Esophagus mucosa (tissue), 1 donor: ENCODE measurements around the gene RAVER1. TPM values are rescaled to one million over a fixed set of nuclear protein-coding genes. Genes with fewer than 3 reads are reported as not detected.

Source experiments
- ATAC-seq: fragments of 200-7000 bp; cut with Tn5 transposase; one replicate; pipeline ENCODE4 v1.9.1; 2020
- total RNA-seq: library from RNA; stranded (reverse); gene quantifications from one replicate; pipeline ENCODE4 v1.2.4, GENCODE V29; 2023
- donor health status: DM: yes; HTN: yes; CAD: no.

RAVER1 gene
- total RNA-seq, 1 donor from 2014 or later = 19.6 TPM

DNA sequence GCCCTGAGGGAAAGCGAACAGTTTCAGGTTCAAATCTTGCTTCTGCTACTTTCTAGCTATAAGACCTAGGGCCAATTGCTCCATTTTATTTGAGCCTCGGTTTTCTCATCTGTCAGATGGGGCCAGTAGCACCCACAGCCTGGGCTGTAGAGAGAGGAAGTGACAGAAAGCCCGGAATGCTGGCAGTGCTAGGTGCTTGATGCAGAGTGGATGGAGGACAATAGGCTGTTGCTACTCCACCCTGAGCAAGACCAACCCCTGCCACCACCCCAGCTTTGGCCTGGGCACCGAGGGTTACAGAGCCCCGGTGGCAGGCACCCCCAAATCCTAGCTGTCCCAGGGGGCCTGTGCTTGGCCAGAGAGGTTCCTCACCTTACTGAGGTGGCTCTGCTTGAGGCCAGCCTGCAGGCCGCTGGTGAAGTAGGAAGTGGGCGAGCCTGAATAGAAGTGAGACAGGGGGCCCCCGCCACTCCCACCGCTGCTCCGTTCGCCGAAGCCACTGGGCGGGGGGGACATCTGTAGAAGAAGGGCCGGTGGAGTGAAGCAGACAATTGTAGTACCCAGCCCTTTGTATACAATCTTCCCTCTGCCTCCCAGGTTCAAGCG lies 15.4 kb downstream of the RAVER1 start:
- ATAC-seq = no peak

DNA sequence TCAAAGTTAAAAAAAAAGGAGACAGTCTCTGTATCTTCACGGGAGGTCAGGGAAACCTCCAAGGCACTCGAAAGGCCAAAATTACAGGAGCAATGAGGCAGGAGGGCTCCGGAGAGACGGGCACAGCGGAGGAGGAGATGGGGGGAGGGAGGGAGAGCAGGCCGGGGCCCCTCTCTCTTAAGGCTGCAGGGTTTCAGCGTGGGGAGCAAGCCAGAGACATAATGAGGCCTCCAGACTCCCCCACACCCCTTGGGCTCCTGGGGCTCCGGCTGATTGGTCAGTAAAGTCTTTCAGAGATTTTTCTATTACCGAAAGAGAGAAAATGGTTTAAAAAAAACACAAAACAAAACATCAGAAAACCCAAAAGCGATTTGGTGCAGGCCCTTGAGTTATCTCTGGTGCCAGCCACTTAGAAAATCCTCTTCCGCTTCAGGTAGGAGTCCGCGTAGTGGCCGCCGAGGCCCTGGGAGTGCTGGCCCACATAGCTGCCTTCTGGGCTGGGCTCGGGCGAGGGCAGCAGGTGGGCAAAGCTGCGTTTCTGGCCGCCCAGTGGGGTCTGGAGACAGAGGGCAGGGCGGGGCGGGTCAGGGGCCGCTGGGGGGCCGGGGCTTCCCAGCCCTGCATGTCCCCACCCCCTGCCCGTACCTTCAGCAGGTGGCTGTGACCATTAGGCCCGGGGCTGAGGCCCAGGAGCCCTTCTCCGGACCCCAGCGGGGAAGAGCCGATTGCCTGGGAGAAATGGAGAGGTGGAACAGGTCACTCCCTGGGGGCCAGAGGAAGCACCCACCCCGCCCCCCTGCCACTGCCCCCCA lies 16.1 kb downstream of the RAVER1 start:
- ATAC-seq = no peak

DNA sequence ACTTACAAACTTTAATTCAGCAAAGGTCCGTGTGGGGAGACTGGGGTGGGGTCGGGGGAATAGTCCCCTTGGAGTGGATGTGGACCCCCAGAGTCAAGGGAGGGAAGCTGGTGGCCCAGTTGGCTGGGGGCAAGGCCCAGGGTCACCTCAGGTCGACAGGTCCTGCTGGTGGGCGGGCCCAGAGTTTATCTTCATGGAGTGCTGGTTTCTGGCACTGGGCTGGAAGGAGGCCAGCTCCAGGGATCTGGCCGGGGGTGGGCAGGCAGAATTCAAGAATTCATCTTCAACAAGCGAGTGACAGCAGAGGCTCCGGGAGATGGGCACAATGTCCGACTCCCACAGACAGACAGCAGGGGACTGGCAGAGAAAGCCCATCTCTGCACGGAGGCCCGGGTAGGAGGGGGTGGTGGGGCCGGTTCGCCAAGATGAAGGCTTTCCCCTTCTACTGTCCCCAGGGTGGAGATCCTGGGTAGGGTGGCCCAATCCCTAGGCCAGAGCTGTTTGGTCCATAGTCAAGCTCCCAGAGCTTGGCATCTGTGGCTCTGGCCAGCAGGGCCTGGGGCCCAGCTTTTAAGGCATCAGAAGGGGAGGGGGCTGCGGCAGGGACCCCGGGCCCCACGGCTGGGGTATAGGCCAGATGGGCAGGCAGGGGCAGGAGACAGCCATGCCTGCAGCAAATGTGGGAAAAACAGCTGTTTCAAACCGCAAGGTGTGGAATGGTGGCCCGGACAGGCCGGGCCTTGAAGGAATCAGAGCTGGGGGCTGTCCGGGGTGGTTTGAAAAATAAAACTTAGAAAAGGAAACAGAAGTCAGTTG lies 16.9 kb downstream of the RAVER1 start:
- ATAC-seq = no peak

DNA sequence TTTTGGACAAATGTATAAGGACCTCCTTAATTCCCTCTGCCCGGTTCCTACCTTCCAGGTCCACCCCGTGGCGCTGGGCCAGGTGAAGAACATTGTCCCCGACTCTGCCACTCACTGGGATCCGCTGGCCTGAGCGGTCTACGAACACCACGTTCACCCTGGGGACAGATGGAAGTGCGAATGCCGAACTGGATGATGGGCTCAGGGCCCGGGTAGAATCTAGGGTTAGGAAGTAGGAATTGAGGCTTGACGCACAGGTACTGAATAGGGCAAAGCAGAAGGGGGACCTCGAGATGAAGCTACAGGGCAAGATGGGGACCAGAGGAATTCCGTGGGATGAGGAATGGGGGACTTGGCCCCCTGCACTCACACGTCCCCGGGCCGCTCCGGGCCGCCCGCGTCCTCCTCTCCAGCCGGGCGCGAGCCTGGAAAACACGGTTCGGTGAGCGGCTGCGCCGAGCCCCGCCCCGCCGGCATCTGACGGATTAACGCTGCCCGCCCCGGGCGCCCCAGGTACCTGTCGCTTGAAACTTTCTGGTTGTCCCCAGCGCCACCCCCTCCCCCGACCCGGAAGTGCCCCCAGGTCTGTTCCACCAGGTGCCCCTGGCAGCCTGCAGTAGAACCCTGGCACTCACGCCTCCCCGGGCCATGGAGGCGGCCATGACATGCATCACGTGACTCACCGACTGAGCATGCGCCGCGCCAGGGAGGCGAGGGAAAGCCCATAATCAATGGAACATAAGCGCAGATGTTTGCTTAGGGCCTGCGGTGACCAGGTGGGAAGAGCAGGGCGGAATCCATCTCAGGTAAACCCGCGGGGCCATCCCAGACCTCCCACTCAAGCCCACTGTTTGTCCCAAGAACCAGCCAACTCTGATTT lies 17.8 kb downstream of the RAVER1 start, which contains the start of gene FDX2:
TSS of gene FDX2 (minus strand) at position 681 of the 880 bp plus-strand sequence. CDS start at position 662, 19 bp downstream.
- ATAC-seq = peak; percentile 82

DNA sequence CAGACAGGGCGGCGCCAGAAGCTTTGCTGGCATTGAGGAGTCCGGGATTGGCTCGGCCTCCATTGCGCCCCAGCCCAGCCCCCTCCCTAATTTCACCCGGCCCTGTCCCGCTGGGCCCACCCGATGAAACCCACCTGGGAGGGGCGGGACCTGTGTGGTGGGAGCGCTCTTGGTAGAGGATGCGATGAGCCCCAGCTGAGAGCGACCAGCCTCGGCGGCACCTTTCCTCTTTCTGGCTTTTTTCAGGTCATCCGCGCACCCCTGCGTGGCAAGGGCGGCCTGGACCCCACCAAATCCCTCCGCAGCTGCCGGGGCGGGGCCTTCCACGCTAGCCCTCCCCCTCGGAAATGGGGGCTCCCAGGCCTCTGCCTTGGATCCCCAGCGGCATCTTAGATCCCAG lies 23.9 kb downstream of the RAVER1 start, which contains the start of gene ZGLP1:
TSS of gene ZGLP1 (minus strand) at position 393 of the 400 bp plus-strand sequence.
- no peak for ATAC-seq

DNA sequence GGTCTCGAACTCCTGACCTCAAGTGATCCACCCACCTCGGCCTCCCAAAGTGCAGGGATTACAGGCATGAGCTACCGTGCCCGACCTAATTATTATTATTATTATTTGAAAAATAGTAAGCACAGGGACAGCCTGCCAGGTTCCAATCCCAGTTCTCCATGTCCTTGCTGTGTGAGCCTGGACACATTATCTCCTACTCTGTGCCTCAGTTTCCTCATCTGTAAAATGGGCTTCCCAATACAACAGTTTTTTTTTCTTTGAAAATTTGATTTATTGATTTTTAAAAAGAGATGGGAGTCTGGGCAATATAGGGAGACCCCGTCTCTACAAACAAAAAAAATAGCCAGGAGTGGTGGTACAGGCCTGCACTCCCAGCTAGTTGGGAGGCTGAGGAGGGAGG lies 27.0 kb downstream of the RAVER1 start:
- no peak for ATAC-seq

DNA sequence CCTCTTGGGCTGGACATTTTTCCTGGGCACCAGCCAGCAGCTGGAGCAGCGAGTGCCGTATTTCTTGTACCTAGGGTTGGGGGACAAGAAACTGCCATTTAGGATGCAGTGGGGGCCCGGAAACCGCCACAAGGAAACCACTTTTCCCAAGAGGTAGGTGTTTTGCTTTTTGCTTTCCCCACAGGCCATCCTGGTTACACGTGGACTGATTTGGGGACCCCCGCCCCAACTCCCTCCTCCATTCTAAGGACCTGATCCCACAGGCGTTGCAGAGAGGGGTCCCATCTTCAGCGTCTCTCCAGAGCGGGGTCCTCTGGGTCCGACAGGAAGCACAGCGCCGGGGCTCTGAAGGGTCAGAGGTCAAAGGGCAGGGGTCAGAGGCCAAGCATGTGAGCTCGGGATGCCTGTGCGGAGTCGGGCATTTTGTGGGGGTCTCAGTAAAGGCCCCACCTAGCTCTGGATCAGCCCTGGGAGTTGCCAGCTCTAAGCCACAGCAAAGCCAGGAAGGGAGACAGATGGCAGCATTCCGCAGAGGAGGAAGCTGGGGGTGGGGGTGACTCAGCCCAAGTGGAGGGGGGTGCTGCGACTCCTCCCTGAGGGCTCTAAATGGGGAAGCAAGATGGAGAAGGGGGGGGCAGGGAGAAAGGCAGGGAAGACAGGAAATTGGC lies 28.1 kb downstream of the RAVER1 start:
- no peak for ATAC-seq

DNA sequence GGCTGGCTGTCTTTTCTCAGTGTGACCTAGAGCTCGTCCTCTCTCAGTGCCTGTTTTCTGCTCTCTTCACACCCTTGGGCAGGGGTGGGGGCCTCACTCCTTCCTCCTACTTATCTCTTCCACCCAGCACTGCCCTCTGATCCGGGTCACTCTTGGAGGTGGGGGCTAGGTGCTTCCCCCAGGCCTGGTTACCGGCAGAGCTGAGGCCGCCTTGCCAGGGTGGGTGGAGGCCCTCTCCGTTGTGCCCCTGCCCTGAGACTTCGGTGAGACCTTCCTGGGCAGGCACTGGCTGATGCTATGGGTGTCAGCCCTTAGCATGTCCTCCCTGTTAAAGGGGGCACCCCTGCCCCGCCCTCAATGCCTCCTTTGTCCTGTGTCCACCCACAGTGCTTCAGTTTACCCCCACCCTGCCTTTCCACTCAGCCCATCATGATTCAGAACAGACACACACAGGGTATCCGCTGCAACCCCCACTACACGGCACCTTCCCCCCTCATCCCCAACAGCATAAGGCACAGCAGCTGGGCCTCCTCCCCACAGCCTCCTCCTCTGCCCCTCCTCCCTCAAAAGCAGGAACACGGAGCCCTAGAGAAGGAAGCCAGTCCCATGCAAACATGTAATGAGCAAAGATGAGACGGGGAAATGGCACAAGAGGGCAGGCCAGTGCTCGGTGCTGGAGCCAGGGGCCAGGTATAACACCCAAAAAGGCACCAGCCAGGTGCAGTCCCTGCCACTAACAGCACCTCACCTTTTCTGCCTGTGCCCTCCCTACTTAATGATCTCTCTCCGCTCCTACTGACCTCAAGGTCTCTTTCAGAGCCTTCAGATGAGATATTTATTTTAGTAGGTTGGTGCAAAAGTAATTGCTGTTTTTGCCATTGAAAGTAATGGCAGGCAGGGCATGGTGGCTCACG lies 33.5 kb downstream of the RAVER1 start:
- ATAC-seq = peak; percentile 24

DNA sequence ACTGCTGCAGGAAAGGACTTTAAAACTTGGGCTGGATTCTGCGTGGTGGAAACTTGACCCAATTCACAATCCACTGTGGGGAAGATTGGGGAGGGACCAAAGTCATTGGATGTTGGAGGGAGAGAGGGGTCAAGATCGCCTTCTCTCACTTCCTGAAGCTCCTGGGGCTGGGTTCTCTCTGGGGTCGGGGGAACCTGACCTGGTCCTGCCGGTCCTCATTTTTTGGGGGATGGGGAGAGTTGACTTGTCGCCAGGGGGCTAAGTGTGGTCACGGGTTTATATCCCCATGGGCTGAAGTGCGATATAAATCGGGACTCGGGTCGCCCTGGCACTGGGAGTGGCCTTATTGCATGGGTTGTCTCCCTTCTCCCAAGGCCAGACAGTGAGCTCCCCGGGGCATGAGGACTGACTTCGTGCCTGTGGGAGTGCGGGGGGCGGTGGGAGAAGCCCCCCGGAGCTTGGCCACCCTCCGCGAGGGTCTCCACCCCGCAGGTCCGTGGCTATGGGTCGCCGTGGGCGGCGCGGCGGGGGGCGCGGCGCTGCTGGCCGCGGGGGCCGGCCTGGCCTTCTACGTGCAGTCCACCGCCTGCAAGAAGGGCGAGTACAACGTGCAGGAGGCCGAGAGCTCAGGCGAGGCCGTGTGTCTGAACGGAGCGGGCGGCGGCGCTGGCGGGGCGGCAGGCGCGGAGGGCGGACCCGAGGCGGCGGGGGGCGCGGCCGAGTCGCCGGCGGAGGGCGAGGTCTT lies 37.3 kb downstream of the RAVER1 start:
- no peak for ATAC-seq

DNA sequence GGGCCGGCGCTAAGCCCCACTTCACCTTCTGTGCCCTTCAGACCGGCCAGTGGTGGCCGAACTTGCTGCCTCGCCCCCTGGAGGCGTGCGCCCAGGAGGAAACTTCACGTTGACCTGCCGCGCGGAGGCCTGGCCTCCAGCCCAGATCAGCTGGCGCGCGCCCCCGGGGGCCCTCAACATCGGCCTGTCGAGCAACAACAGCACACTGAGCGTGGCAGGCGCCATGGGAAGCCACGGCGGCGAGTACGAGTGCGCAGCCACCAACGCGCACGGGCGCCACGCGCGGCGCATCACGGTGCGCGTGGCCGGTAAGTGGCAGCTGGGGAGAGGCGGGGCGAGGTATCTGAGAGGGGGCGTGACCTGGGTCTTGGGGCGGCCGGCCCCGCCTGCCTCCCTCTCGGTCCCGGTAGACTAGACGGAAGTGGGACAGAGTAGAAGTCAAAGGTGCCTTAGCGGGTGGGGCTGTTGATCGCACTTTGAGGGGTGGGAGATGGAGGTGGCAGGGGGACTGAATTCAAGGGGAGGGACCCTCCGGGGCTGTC lies 38.0 kb downstream of the RAVER1 start:
- ATAC-seq = peak; percentile 45

DNA sequence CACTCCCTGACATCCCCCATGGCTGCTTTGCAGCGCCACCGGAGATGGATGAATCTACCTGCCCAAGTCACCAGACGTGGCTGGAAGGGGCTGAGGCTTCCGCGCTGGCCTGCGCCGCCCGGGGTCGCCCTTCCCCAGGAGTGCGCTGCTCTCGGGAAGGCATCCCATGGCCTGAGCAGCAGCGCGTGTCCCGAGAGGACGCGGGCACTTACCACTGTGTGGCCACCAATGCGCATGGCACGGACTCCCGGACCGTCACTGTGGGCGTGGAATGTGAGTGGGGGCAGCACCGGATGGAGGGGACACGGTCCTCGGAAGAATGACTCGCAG lies 39.0 kb downstream of the RAVER1 start:
- ATAC-seq = no peak

DNA sequence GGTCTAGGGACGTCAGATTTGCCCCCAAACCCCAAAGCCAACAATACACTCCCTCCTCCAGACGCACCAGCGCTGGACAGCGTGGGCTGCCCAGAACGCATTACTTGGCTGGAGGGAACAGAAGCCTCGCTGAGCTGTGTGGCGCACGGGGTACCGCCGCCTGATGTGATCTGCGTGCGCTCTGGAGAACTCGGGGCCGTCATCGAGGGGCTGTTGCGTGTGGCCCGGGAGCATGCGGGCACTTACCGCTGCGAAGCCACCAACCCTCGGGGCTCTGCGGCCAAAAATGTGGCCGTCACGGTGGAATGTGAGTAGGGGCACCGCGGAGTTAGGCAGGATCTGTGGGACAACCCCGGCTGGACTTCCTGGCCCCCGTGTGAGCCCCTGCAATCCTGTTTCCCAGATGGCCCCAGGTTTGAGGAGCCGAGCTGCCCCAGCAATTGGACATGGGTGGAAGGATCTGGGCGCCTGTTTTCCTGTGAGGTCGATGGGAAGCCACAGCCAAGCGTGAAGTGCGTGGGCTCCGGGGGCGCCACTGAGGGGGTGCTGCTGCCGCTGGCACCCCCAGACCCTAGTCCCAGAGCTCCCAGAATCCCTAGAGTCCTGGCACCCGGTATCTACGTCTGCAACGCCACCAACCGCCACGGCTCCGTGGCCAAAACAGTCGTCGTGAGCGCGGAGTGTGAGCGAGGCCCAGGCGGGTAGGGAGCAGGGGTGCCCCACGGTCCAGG lies 39.5 kb downstream of the RAVER1 start:
- no peak for ATAC-seq

DNA sequence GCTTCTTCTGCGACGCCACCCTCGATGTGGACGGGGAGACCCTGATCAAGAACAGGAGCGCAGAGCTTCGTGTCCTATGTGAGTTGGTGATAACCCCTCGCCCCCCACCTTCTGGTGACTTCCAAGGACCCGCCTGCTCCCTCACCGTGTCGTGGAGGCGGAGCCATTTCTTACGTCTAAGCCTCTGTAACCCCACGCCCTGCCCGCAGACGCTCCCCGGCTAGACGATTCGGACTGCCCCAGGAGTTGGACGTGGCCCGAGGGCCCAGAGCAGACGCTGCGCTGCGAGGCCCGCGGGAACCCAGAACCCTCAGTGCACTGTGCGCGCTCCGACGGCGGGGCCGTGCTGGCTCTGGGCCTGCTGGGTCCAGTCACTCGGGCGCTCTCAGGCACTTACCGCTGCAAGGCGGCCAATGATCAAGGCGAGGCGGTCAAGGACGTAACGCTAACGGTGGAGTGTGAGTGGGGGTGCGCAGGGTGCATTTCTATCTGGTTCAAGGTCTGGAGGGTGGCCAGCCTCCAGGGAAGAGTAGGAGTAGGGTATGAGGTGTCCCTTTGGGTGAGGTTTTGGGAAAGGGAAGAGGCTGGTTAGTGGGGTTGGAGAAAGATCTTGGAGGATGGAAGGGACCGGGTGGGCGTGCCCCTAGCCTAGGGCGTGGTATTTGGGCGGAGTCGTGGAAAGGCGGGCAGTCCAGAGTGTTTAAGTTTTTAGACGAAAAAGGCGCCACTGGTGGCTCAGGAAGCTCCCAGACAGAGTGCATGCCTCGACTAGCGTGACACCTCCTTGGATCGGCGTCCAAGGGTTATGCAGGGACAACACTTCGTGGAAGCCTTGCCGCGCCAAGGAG lies 40.3 kb downstream of the RAVER1 start:
- no peak for ATAC-seq

DNA sequence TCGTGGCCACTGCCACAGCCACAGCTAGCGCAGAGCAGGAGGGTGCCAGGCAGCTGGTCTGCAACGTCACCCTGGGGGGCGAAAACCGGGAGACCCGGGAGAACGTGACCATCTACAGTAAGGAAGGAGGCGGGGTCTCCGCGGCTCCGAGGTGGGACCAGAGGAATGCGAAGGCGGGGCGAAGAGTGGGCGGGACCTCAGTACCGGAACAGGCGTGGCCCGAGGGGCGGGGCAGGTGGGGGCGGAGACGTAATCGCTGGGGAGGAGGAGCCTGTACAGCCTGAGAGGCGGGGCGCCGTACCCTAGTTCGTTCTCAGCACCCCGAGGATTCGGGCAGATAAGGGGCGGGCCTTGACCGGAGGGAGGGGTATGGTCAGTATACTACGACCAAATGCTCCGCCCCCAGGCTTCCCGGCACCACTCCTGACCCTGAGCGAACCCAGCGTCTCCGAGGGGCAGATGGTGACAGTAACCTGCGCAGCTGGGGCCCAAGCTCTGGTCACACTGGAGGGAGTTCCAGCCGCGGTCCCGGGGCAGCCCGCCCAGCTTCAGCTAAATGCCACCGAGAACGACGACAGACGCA lies 41.0 kb downstream of the RAVER1 start:
- peak; percentile 68 for ATAC-seq

DNA sequence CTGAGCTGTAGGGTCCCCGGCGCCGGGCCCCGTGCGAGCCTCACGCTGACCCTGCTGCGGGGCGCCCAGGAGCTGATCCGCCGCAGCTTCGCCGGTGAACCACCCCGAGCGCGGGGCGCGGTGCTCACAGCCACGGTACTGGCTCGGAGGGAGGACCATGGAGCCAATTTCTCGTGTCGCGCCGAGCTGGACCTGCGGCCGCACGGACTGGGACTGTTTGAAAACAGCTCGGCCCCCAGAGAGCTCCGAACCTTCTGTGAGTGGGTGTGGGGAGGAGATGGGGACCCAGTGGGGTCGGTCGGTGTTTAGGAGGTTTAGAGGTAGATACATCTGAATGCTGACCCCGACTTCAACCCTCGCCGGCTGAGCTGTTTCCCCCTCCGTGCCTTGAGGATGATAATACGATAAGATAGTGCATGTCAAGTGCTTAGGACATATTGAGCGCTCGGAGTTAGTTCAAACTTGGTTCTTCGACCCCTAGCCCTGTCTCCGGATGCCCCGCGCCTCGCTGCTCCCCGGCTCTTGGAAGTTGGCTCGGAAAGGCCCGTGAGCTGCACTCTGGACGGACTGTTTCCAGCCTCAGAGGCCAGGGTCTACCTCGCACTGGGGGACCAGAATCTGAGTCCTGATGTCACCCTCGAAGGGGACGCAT lies 41.6 kb downstream of the RAVER1 start:
- no peak for ATAC-seq

DNA sequence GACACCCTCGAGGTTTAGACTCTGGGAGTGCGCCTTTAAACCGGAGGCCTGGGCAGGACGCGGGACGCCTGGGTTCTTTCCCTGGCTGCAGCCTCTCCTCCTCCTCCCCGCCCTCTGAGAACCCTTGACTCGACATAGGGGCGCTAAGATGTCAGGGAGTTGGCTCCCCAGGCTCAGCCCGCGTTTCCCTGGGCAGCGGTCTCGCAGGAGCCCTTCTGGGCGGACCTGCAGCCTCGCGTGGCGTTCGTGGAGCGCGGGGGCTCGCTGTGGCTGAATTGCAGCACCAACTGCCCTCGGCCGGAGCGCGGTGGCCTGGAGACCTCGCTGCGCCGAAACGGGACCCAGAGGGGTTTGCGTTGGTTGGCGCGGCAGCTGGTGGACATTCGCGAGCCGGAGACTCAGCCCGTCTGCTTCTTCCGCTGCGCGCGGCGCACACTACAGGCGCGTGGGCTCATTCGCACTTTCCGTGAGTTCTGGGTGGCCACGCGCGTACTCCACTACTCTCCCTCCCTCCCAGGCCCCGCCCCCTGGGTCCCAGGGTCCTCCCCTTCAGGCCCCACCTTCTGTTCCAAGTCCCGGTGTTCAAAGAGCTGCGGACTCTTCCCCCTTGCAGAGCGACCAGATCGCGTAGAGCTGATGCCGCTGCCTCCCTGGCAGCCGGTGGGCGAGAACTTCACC lies 42.3 kb downstream of the RAVER1 start:
- ATAC-seq = peak; percentile 22
